Psoas muscle (tissue), 8 donors: ENCODE data around the gene ADRA2C. TPM values are rescaled to one million over a fixed set of nuclear protein-coding genes. Genes with fewer than 3 reads are reported as not detected.

ENCODE experiments used
- ATAC-seq, 4 donors: fragments of 200-7000 bp; cut with Tn5 transposase; one replicate each; pipeline ENCODE4 v1.9.1; 2020; ENCODE audit warnings: moderate library complexity in 3 of 4, mild to moderate bottlenecking in 2 of 4
- DNase-seq, 2 donors: peaks; one replicate each; pipeline ENCODE4 v3.0.0-alpha.2; 2020
- H3K27ac ChIP-seq: fragments of 200-600 bp; one replicate; pipeline ENCODE4 v1.8.0; 2022
- H3K27me3 ChIP-seq, 3 donors: fragments of 200-600 bp in 1 of 3; one replicate each; pipeline versions ENCODE4 v1.6.1 to v1.8.0; 2013 to 2022; ENCODE audit warnings: low read length in 2 of 3, mild to moderate bottlenecking in 2 of 3, moderate library complexity in 1 of 3; ENCODE audit not compliant: insufficient read depth in 3 of 3
- H3K36me3 ChIP-seq, 2 donors: fragments of 200-600 bp in 1 of 2; one replicate each; pipeline versions ENCODE4 v1.6.1 to v1.8.0; 2013 to 2022; ENCODE audit warnings: low read depth in 1 of 2, mild to moderate bottlenecking in 1 of 2, moderate library complexity in 1 of 2; ENCODE audit not compliant: insufficient read depth in 1 of 2
- H3K4me1 ChIP-seq: fragments of 200-600 bp; one replicate; pipeline ENCODE4 v1.8.0; 2022
- H3K4me3 ChIP-seq: fragments of 200-600 bp; one replicate; pipeline ENCODE4 v1.8.0; 2022; ENCODE audit warnings: mild to moderate bottlenecking
- H3K9me3 ChIP-seq: fragments of 200-600 bp; one replicate; pipeline ENCODE4 v1.8.0; 2022
- CTCF ChIP-seq: fragments of 200-600 bp; IDR thresholded peaks from one replicate; pipeline ENCODE4 v1.8.0; 2022; ENCODE audit warnings: antibody characterized with exemption
- WGBS, 3 donors: extraction: QIAGEN DNeasy Blood & Tissue Kit; methylation state at CpG; one replicate each; pipeline versions ENCODE4 v1.1.6 to v1.1.7; 2013; 5-methylcytosine and 5-hydroxymethylcytosine counted together
- intact Hi-C, 2 donors: fragments of 100-400 bp; cut with DNase I; formaldehyde crosslinking; loops; one replicate each; pipeline versions ENCODE4 v1.11.0 to v1.14.2; 2022
- polyA plus RNA-seq, 3 donors: library from polyadenylated mRNA; stranded (reverse); fragments of 200-250 nt; gene quantifications; one replicate each; pipeline ENCODE4 v1.2.3, GENCODE V29; 2013
- total RNA-seq, 4 donors: library from RNA; stranded (reverse); fragmentation: NEBNext Ultra II Directional in 2 of 4; extraction: Animal tissue kit (Norgen Biotek cat#: 25700) in 2 of 4; gene quantifications; one replicate each; pipeline versions ENCODE4 v1.2.1 to v1.2.4, GENCODE V29; 2021 to 2023
- donor health status: healthy with polysubstance abuse.
- donor health status: DM: no; HTN: no; CAD: no; lungs with moderate emphysema.
- donor health status: Bipolar disorder and iron deficiency.
- donor health status: healthy.
- donor health status: DM: yes; HTN: yes; CAD: no.
- donor health status: DM: no; HTN: no; CAD: no.
- donor health status: DM: no; HTN: no; CAD: no.
- donor health status: DM: yes; HTN: yes; CAD: no.

ADRA2C gene
- total and polyA plus RNA-seq, 7 donors: 1.8 to 5.0 (median 3.8) TPM

DNA sequence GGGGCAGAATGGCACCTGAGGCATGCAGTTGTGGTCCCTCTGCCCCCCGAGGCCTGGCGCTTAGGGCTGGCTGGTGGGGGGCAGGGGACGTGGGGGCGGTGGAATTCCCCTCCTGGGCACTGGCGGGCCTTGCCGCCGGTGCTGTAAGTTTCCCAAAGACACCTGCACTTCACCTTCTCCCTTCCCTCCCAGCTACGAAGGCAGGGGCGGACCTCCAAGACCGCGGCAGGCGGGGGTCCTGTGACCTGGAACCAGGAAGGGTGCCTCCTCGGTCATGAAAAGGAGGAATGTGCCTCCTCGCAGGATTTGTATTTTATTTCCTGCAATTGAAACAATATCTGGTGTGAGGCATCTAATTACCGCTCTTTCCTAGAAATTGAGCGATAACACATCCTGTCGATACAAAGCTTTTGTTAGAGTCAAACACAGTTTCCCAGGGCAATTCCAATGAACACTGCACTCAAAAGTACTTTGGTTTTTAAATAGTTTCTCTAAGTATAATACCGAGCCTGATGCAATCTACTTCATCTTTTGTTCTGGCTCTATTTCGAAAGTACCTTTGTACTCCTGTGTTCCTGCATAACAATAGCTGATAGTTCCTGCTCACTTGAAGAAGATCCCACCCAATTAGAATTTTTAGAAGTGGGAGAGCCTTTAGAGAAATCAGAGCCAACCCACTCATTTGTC, 12.3 kb upstream of the ADRA2C start:
- no peak for ATAC-seq
- H3K27ac ChIP-seq: no peak overlapping the region

DNA sequence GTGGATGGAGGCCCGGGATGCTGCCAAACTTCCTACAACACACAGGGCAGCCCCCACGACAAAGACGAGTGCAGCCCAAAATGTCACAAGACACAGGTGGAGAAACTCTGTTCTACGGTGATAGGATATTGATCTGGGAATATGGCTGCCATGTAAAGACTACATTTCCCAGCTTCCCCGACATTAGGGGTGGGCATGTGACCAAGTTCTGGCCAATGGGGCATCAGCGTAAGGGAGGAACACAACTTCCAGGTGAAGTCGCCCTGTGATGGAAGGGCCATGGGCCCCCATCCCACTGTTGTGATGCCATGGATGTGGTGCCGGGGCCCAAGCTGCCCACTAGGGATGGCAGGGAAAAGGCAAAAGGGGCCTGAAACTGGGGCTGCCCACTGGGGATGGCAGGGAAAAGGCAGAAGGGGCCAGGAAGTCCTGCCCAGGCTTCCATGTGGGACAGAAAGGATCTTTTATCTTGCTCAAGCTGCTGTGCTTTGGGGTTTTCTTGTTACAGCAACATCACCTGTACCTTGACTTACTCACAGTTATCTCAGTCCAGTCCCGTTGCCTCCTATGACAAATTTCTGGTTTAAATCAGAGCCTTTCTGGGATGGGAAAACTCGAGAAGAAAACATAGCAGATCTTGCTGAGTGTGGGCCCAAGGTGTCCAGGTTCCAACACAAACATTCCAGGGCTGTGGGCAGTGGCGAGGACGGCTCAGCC, 9.7 kb upstream of the ADRA2C start:
- Histone ChIP-seq H3K9me3 (no peaks in the 10 kb centered on the region), H3K4me3 (no peak overlapping the region), H3K27ac (no peak overlapping the region), H3K36me3 (no peaks in the 10 kb centered on the region), H3K4me1 (no peaks in the 10 kb centered on the region), H3K27me3 (peaks cover 0 to 41% (median 3%) of the 10 kb centered on the region in 3 donors)
- 82 to 88% (median 86%) methylated on average over 12 of the region's 12 CpGs for WGBS, 3 donors
- ATAC-seq (no peak), DNase-seq (no peak)
- intact Hi-C loops: no loop called here
- no peak for TF ChIP-seq CTCF

More for the DNA sequence above, 12.3 kb upstream of the ADRA2C start:
- Histone ChIP-seq H3K4me1 (no peaks in the 10 kb centered on the region), H3K4me3 (no peak overlapping the region), H3K36me3 (no peaks in the 10 kb centered on the region), H3K9me3 (no peaks in the 10 kb centered on the region), H3K27me3 (peaks cover 0 to 53% (median 2%) of the 10 kb centered on the region in 3 donors)
- TF ChIP-seq CTCF: no peak
- intact Hi-C loops: no loop called here
- peak in 1 of 2 donors; percentile 41 for DNase-seq
- WGBS, 3 donors: 48 to 57% (median 50%) methylated on average over 12 to 19 of the region's 19 CpGs

- Histone ChIP-seq H3K27ac (no peak overlapping the region), H3K36me3 (no peaks in the 10 kb centered on the region), H3K4me3 (no peak overlapping the region), H3K27me3 (peaks cover 0 to 30% (median 3%) of the 10 kb centered on the region in 3 donors), H3K4me1 (no peaks in the 10 kb centered on the region), H3K9me3 (no peaks in the 10 kb centered on the region)
- DNase-seq (no peak), ATAC-seq (no peak)
- WGBS, 3 donors: 77 to 89% (median 85%) methylated on average over 15 of the region's 15 CpGs
- intact Hi-C loops: no loop called here
- TF ChIP-seq CTCF: no peak
Measured at GRCh38 chr4:3759236-3759635, 6.9 kb upstream of the ADRA2C start.

- H3K4me3 ChIP-seq: no peak overlapping the region
- TF ChIP-seq CTCF: no peak
- WGBS, 3 donors: 84 to 87% (median 86%) methylated on average over 10 of the region's 10 CpGs
- H3K27ac ChIP-seq: no peak overlapping the region
- H3K9me3 ChIP-seq: no peaks in the 10 kb centered on the region
- no peaks in the 10 kb centered on the region for H3K36me3 ChIP-seq
- intact Hi-C loops: loop anchor here (10.0 kb wide), 2 partner anchors 124 to 184 kb away; no protein-coding TSS in a partner anchor
- H3K27me3 ChIP-seq: peaks cover 0 to 38% (median 3%) of the 10 kb centered on the region in 3 donors
- H3K4me1 ChIP-seq: no peaks in the 10 kb centered on the region
- no peak for DNase-seq
- ATAC-seq: no peak
Measured at GRCh38 chr4:3760346-3760745, 5.8 kb upstream of the ADRA2C start.
